Measurements from ENCODE around the gene IFRD1. TPM values are rescaled to one million over a fixed set of nuclear protein-coding genes. Genes with fewer than 3 reads are reported as not detected.

IFRD1 gene, protein sequence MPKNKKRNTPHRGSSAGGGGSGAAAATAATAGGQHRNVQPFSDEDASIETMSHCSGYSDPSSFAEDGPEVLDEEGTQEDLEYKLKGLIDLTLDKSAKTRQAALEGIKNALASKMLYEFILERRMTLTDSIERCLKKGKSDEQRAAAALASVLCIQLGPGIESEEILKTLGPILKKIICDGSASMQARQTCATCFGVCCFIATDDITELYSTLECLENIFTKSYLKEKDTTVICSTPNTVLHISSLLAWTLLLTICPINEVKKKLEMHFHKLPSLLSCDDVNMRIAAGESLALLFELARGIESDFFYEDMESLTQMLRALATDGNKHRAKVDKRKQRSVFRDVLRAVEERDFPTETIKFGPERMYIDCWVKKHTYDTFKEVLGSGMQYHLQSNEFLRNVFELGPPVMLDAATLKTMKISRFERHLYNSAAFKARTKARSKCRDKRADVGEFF
- 31.1 and 45.5 TPM in 2 replicates for total RNA-seq

DNA sequence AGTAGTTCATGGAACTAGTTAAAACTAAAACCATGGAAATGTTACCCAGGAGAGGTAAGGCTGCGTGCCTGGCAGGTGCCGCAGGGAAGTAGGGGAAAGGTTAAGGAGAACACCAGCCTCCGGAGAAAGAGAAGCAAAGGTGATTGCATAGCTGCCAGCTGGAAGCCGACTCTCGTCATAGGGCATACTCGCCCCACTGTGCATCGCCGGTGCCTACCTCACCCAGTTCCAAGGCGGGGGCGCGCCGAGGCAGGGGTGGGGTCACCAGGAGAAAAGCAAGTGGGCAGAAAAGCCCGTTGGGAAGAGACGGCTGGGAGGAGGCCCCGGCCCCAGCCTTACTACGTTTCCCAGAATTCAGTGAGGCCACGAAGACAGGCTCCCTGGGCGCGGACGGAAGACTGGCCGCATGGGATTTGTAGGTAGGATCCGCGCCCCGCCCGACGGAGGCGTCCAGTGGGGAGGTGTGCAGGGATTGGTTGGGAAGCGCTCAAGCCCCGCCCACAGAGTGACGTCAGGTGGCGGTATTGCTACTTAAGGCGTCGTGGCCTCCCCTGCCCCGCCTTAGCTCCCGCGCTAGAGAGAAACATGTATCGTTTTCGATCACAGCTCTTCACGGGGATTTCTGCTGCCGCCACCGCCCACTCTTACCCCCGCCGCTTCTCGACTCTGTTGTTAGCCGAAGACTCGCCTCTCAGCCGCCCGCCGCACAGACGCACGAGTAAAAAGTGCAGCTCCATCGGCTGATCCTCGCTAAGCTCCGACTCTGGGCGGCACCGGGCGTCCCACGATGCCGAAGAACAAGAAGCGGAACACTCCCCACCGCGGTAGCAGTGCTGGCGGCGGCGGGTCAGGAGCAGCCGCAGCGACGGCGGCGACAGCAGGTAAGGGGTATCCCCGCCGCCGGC, at the start of gene IFRD1:
Gene IFRD1, plus strand, starts transcription at position 559 of the 905 bp plus-strand sequence. Its CDS starts 229 bp downstream, at position 788.
- peak; percentile 93 for DNase-seq (ENCODE audit: low read depth, low spot score)

DNA sequence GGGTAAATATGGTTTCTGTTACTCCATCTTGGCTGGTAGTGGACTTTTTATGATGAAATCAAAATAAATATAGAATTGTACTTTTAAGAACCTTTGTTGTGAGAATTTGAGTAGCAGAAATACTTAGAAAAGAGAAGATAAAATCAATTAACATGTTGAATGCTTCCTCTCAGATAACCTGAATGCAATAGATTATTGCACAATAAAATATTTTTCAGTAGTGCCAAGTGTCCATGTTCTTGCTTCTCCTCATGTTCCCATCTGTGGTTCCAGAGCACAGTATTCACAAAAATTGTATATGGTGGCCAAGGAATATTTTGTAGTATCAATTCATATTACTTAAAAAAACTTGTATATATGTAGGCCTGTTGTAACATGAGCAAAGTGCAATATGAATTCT, 45.9 kb upstream of the IFRD1 start:
- DNase-seq (ENCODE audit: low read depth, low spot score): no peak

DNA sequence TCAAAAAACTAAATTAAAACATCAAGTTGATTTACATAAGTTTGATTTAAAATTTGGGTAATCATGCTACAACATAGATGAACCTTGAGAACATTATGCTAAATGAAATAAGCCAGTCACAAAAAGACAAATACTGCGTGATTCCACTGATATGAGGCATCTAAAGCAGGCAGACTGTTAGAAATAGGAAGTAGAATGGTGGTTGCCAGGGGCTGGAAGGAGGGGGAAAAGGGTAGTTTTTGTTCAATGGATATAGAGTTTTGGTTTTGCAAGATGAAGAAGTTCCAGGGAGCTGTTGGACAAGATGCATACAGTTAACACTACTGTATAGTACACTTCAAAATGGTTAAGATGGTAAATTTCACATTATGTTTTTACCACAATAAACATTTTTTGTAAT, 45.0 kb upstream of the IFRD1 start:
- no peak for DNase-seq (ENCODE audit: low read depth, low spot score)

DNA sequence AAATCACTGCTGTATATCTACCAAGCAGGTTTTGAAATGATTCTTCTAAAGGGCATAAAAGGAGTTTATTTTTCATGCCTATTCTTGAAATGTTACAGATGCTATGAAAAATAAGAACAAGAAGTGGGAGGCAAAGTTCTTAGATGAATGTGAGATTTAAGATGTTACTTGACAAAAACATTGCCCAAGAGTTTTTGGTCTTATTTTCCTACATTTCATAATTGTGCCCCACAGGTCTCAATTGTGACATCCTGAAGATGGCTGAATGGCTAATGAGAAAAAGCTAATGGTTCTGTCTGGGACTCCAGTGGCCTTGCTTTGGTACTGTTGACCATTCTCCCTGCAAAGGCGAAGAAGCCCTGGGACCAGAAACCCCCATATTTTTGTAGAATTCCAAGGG, 43.0 kb upstream of the IFRD1 start:
- DNase-seq (ENCODE audit: low read depth, low spot score): no peak

DNA sequence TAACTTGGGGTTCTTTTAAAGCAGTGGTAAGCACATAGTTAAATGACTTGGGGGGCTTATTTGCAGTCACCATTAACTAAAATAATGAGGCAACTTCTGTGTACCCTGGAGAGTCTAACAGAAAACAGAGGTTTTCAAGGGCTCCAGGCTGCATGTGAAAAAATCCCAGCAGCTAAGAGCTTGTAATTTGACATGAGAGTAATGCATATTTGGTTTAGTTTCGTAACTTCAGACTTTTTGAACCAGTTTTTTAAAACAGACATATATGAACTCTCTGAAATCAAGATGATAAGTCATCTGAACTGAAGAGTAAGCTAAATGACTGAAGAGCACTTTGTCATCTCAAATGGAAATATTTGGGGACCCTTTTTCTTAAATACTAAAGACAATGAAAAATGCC, 40.2 kb upstream of the IFRD1 start:
- no peak for DNase-seq (ENCODE audit: low read depth, low spot score)

DNA sequence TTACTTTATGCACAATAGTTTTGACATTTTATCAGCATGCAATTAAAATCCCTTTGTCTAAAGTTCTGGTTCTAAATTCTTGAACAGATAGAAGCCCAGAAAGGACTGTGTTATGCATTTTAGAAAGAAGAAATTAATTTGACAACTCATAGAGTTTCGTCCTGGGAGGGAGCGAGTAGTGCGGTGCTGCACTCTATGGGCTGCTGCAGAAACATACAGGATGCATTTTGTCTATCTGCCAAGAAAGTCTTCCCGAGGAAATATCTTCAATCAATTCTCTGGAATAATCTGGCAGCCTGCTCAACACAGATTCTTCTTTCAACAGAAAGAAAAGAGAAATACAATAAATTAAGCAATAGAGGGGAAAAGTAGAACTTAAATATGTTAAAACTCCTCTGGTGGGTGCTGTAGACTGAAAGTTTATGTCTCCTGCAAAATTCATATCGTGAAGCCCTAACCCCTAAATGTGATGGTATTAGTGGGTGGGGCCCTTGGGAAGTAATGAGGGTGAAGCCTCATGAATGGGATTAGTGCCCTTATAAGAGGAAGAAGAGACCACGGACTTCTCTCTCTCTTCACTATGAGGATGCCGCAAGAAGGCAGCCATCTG, 39.0 kb upstream of the IFRD1 start:
- peak; percentile 30 for DNase-seq (ENCODE audit: low read depth, low spot score)

DNA sequence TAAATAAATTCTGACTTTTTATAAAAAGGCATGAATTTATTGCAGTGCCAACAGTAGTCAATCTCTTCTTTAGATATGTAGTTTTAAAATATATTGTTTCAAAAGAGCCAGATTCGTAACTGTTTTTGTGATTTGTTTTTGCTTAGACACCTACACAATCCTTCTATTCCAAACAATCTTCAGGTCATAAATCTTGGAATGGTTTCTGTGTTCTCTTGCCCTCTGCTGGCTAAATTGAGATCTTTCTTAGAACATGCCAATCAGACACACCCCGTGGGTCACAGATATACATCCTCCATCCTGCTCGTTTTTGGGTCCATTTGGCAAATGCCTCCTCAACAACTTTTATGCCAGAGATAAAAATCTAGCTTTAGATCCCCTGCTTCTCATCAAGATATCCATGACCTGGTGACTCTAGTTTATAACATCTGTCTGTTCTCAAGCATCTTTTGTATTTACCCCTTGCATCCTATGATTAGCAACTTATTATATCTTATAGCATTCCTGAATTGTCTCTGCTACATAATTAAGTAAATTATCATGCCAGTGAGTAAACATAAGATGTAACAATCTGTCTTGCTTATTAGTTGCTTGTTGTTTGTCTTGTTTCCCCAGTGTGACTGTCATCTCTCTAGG, 35.3 kb upstream of the IFRD1 start:
- no peak for DNase-seq (ENCODE audit: low read depth, low spot score)

DNA sequence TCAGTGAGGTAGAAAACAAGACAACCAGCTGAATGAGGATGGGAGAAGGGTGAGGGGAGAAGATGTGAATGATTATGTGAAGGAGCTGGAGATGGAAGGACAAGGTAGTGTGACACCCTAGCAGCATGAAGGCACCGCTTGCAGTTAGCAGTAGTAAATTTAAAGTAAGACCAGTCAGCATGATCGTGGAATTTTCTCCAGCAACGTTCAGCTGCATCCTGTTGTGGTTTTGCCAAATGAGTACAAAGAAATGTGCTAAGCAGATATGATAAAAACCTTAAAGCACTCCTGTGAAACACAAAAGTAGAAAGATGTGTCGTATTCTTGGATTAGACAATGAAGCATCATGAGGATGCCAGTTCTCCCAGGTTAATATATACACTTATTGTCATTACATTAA, 34.1 kb upstream of the IFRD1 start:
- DNase-seq (ENCODE audit: low read depth, low spot score): peak; percentile 26

DNA sequence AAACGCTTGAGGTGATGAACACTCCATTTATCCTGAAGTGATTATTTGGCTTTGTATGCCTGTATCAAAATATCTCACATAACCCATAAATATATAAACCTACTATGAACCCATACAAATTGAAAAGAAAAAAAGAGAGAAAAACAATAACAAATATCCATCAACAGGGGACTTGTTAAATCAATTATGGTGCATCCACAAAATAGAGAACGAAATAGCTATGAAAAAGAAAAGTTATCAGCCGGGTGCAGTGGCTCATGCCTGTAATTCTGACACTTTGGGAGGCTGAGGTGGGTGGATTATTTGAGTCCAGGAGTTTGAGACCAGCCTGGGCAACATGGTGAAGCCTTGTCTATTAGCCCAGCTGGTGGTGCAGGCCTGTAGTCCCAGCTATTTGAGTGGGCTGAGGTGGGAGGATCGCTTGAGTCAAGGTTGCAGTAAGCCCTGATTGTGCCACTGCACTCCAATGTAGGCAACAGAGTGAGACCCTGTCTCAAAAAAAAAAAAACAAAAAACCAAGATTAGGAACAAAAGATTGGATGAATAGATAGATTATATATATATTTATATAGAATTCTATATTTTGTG, 30.6 kb upstream of the IFRD1 start:
- DNase-seq (ENCODE audit: low read depth, low spot score): no peak

DNA sequence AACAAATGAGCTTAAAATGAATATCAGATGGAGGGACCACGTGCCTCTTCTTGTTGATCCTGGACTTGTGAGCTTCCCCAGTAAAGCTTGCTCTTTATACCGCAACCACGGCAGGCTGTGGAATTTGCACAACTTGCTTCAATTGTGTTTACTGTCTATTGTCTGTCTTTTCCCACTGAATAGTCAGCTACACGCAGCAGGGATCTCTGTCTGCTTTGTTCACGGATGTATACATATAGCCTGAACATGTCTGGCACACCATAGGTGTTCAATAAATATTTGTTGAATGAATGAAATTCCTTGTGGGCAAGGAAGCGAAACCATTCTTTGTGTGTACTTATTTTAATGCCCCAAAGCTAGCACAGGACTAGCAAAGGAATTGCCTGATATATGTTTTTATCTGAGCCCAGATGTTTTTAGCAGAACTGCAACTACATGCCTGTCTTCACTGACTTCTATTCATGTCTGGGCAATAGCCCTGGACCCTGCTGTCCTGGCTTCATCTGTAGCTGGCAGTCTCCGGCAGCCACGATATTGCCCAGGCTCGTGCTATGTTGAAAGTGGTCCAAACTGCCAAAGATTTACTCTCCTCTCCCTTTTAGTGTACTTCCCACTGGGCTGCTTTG, 29.9 kb upstream of the IFRD1 start:
- DNase-seq (ENCODE audit: low read depth, low spot score): no peak

DNA sequence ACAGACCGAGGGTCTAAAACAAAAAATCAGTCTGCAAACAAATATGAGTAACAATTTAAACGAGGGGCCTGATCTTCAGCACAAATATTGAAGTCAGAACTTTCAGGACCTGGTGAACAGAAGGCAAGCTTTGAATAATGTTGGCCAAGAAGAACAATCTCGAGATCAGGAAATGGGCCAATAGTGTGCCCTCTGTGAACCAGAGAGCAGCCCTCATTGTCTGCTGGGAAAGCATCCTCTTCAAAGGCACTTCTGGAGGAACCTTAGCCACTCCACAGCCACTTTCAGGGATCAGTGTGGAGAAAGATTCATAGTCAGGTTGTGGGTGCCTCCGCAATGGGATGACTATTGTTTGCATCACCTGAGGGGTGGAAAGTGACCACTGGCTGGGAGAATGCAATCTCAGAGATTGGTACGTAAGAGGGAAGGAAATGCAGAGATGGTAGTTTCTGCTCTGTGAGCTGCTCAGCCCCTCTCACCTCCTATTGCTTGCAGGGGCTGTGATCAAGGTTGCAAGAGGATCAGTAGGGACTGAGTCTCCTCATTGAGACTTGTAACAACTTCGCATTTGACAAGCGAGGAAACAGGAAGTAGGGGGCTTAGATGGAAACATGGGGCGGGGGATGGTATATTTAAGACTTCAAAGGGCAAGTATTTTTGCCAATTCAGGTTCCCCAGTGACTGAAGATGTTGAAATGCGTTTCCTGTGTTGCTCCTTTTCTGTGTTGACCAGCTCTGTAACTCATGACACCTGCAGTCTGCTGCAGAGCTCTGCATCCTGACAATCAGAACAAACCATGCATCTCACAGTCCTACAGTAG, 28.4 kb upstream of the IFRD1 start:
- DNase-seq (ENCODE audit: low read depth, low spot score): no peak

DNA sequence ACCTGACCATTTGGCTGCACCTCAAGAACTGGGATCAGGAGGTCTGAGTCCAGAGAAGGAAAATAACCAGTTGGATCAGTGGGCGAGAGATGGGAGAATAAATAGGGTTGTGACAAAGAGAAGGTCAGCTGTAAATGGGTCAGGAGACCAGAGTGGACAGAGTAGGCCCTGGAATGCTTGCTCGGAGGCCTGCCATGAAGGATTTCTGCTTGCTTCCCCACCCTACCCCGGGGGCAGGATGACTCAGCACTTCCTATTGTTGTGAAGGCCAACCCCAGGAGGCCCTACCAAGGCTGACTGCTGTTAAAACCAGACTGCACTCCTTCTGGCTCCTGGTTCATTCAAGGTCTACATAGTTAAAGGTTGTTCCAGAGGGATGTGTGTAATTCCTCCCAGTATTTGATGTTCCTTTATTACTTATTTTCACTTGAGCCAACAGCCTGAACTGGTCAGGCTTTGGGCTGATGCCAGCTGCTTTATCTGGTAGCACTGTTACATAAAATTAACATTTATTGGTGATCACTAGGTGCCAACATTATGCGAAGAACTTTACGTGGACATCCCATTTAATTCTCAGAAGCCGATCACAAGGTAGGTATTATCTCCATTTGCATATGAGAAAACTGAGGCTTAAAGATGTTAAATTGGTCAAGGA, 27.3 kb upstream of the IFRD1 start:
- peak; percentile 82 for DNase-seq (ENCODE audit: low read depth, low spot score)

DNA sequence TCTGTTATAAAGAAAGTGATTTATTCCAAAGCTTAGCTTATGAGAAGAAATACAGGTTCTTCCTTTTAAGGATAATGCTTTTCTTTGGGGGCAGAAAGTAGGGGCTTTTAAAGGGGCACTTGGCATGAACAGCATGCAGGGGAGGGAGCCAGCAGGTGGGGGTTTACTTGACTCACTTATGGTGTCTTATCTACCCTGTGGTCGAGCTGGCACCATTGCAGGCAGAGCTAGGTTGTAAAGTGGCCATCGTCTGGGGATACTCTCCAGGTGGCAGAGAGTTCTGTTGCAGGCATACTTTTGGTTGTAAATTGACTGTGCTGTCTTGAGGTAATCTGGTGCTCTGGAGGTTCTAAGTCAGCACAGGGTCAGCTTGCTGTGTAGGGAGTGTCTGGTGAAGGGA, 26.3 kb upstream of the IFRD1 start:
- no peak for DNase-seq (ENCODE audit: low read depth, low spot score)

DNA sequence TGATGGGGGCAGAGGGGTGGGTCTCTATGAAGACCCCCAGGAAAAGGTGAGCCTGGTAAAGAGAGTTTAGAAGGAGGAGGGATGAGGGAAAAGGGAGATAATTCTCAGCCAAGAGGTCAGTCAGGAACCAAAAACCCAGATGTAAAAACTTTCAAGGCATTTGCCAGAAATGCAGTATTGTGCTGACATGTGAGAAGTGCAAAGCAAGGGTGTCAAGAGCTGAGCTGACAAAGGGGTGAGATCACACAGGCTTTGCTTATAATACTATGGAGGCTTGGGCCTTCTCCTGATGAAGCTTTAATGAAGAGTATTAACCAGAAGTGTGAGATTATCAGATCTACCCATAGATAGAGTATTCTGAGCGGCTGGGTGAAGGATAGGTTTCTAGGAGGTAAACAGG, 22.3 kb upstream of the IFRD1 start:
- no peak for DNase-seq (ENCODE audit: low read depth, low spot score)

DNA sequence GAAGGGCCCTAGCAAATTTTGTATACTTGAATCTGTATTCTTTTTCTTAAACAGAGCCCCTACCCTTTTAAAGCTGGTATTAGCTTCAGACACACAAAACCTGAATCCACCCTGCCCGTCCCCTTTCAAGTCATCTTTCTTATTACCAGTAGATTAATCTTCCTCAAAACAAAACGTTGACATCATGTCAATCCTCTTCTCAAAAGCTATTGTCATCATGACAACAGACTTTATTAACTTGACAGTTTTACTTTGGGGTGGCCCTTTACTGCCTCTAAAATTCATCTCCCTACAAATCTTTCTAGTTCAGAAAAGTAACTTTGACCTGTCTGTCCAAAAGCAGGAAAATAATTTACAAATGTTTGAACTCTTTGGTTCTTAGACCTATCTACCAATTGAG, 21.5 kb upstream of the IFRD1 start:
- no peak for DNase-seq (ENCODE audit: low read depth, low spot score)

DNA sequence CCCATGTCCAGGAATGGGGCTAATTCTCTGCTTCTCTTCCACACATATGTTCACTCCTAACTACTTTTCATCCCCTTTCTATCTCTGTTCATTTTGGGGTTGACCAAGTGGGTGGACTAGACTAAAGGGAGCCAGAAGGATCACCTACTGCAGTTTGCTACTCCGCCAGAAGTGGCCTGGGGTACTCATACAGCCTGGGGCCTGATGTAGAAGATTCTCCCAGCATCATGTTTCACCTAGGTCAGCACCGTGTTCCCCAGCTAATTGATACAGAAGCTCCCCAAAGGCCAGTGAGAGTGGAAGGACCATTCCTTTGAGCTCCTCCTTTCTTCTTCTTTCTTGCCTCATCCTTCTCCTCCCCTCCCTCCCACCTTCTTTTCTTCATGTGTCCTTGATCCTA, 19.6 kb upstream of the IFRD1 start:
- no peak for DNase-seq (ENCODE audit: low read depth, low spot score)

DNA sequence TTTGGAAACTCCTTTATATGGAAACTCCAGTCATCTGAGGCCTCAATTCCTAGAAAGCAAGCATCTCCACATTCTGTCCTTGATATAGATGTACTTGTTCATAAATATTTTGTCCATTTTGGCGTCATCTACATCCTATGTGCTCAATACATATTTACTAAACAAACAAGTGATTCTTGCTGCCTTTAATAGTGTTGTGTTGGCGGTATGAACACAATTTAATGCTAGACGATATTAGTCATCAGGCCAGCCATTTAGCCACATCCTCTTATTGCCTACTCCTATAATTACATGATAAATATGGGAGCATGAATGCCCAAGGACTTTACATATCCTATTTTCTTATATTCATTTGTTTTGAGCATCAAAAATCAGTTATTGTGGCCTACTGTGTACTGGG, 18.5 kb upstream of the IFRD1 start:
- DNase-seq (ENCODE audit: low read depth, low spot score): no peak

DNA sequence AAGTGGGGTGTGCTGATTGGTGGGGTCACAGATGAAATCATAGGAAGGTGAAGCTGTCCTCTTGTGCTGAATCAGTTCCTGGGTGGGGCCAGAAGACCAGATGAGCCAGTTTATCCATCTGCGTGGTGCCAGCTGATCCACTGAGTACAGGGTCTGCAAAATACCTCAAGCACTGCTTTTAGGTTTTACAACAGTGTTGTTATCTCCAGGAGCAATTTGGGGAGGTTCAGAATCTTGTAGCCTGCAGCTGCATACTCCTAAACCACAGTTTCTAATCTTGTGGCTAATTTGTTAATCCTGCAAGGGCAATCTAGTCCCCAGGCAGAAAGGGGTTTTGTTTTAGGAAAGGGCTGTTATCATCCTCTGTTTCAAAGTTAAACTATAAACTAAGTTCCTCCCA, 17.0 kb upstream of the IFRD1 start:
- no peak for DNase-seq (ENCODE audit: low read depth, low spot score)

DNA sequence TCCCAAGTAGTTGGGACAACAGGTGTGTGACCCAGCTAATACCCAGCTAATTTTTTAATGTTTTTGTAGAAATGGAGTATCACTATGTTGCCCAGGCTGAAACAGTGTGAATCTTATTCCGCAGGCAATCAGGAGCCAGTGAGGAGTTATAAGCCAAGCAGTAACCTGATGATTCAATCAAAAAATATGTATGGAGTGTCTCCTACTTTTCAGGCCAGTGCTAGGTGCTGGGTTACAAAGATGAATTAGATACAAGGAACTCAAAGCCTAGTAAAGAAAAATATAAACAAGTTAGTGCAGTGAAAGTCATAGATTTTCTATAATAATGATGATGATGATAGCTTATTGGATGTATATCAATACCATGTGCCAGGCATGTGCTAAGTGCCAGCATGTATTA, 13.2 kb upstream of the IFRD1 start:
- no peak for DNase-seq (ENCODE audit: low read depth, low spot score)

All from pulmonary artery endothelial cell (primary cell).